ENCODE data around the gene RARG.
"Not testable (repeated sequence)": the region's sequence is repeated elsewhere in the genome, so short reads cannot be mapped to it uniquely, and the experiment has no call there.

Gene RARG

DNA sequence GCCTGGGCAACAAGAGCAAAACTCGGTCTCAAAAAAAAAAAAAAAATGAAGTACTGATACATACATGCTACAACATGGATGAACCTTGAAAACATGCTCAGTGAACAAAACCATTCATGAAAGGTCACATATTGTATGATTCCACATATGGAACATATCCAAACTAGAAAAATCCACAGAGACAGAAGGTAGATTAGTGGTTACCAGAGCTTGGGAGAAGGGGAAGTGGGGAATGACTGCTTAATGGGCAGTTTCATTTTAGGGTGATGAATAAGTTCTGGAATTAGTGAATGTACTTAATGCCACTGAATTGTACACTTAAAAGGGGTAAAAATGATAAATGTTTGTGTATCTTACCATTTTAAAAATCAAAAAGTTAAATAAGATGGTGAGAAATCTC lies 27.7 kb downstream of the RARG start:
- H3K36me3 ChIP-seq (ENCODE audit: insufficient read depth, low read length), result no peaks in the 10 kb centered on the region
- H3K9ac ChIP-seq (ENCODE audit: insufficient read length), result no peak overlapping the region
- no peaks in the 10 kb centered on the region for H3K9me3 ChIP-seq (ENCODE audit: low read depth, low read length)
- no peak for DNase-seq (ENCODE audit: low read depth, low spot score)
- TF ChIP-seq FOXP2 (optimal IDR thresholded peaks at IDR 0.05; ENCODE audit: control extremely low read depth, extremely low read length, insufficient read depth) (no peak), EZH2 (IDR thresholded peaks at IDR 0.05) (no peak), POLR2AphosphoS5 (IDR thresholded peaks at IDR 0.05; ENCODE audit: borderline replicate concordance, low read depth, low read length) (no peak)
- no peak overlapping the region for H3K27ac ChIP-seq
- no peak overlapping the region for H3K4me3 ChIP-seq

DNA sequence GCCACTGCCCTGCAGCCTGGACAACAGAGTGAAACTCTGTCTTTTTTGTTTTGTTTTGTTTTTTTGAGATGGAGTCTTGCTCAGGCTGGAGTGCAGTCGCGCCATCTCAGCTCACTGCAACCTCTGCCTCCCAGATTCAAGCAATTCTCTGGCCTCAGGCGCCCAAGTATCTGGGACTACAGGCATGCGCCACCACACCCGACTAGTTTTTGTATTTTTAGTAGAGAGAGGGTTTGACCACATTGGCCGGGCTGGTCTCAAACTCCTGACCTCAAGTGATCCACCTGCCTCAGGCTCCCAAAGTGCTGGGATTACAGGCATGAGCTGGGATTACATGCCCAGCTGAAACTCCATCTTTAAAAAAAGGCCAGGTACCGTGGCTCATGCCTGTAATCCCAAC lies 29.7 kb downstream of the RARG start:
- DNase-seq (ENCODE audit: low read depth, low spot score); H3K27ac ChIP-seq; H3K36me3 ChIP-seq (ENCODE audit: insufficient read depth, low read length); H3K9ac ChIP-seq (ENCODE audit: insufficient read length); H3K9me3 ChIP-seq (ENCODE audit: low read depth, low read length); H3K4me3 ChIP-seq: not testable (repeated sequence)

DNA sequence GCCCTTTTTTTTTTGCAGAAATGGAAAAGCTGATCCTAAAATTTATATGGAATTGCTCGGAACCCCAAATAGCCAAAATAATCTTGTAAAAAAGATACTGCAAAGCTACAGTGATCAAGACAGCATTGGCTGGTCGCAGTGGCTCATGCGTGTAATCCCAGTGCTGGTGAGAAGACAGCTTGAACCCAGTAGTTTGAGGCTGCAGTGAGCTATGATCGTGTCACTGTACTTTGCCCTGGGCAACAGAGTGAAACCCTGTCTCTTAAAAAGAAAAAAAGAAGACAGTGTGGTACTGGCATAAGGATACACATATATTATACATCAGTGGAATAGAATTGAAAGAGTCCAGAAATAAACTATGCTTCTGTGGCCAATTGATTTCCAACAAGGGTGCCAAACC lies 30.4 kb downstream of the RARG start:
- Histone ChIP-seq H3K36me3 (ENCODE audit: insufficient read depth, low read length) (no peaks in the 10 kb centered on the region), H3K9ac (ENCODE audit: insufficient read length) (no peak overlapping the region), H3K9me3 (ENCODE audit: low read depth, low read length) (no peaks in the 10 kb centered on the region), H3K27ac (no peak overlapping the region), H3K4me3 (no peak overlapping the region)
- TF ChIP-seq FOXP2 (optimal IDR thresholded peaks at IDR 0.05; ENCODE audit: control extremely low read depth, extremely low read length, insufficient read depth), result no peak
- TF ChIP-seq POLR2AphosphoS5 (IDR thresholded peaks at IDR 0.05; ENCODE audit: borderline replicate concordance, low read depth, low read length), result no peak
- TF ChIP-seq EZH2 (IDR thresholded peaks at IDR 0.05), result no peak
- no peak for DNase-seq (ENCODE audit: low read depth, low spot score)

DNA sequence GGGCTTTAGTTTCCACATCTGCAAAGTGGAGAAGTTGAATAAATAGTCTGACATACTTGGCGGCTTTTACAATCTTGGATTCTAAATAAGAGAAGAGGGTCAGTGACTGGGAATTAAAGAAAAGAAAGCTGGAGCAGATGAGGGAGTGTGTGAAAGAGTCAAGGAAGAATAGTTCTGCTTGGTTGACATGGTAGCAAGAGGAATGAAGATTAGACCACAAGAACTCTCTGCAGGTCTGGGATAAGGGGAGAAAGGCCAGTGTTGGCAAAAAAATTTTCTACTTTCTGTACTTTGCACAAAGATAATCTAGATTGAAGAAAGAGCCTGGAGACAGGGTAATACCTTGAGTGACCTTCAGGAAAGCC lies 30.9 kb downstream of the RARG start:
- DNase-seq (ENCODE audit: low read depth, low spot score), result no peak
- Histone ChIP-seq H3K36me3 (ENCODE audit: insufficient read depth, low read length) (no peaks in the 10 kb centered on the region), H3K27ac (no peak overlapping the region), H3K9me3 (ENCODE audit: low read depth, low read length) (no peaks in the 10 kb centered on the region), H3K9ac (ENCODE audit: insufficient read length) (no peak overlapping the region), H3K4me3 (no peak overlapping the region)
- TF ChIP-seq FOXP2 (optimal IDR thresholded peaks at IDR 0.05; ENCODE audit: control extremely low read depth, extremely low read length, insufficient read depth), result no peak

DNA sequence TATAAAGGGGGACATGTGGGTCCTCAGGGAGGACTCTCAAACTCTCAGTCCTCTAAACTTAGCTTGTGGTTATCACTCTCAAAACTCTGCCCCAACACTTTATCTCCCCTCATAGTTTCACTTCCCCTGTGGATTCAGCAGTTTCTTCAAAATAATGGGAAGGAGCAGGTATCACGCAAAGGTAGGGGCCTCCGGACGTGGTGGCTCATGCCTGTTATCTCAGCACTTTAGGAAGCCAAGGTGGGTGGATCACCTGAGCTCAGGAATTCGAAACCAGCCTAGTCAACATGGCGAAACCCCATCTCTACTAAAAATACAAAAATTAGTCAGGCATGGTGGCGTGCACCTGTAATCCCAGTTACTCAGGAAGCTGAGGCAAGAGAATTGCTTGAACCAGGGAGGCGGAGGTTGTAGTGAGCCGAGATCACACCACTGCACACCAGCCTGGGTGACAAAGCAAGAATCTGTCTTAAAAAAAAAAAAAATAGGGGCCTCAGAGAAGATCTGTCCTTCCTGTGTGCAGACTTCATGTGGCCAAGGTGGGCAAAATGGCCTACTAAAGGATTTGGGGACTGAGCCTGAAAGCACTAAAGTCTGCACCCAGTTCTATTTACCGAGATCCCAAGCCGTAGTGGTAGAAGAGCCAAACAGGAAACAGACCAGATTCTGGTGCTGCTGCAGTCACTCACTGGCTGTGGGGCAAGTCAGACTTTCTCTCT lies 31.4 kb downstream of the RARG start:
- TF ChIP-seq EZH2 (IDR thresholded peaks at IDR 0.05) (no peak), POLR2AphosphoS5 (IDR thresholded peaks at IDR 0.05; ENCODE audit: borderline replicate concordance, low read depth, low read length) (no peak), FOXP2 (optimal IDR thresholded peaks at IDR 0.05; ENCODE audit: control extremely low read depth, extremely low read length, insufficient read depth) (no peak)
- Histone ChIP-seq H3K27ac (no peak overlapping the region), H3K9me3 (ENCODE audit: low read depth, low read length) (no peaks in the 10 kb centered on the region), H3K4me3 (no peak overlapping the region), H3K36me3 (ENCODE audit: insufficient read depth, low read length) (no peaks in the 10 kb centered on the region), H3K9ac (ENCODE audit: insufficient read length) (no peak overlapping the region)
- no peak for DNase-seq (ENCODE audit: low read depth, low spot score)

DNA sequence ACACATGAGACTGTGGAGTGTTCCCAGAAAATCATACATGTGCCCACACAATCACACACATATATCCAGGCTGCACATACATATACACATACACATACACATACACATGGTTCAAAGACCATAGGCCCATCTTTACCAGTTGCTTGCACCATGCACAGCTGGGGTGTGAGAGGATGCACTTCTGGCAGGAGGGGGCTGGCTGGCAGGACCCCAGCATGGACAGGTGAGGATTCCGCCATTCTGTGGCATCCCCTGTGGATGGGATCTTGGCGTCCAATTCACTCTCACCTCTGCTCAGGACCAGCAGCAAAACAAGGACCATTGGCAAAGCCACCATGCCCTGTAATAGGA lies 31.9 kb downstream of the RARG start:
- Histone ChIP-seq H3K36me3 (ENCODE audit: insufficient read depth, low read length) (no peaks in the 10 kb centered on the region), H3K4me3 (no peak overlapping the region), H3K9me3 (ENCODE audit: low read depth, low read length) (no peaks in the 10 kb centered on the region), H3K9ac (ENCODE audit: insufficient read length) (no peak overlapping the region), H3K27ac (no peak overlapping the region)
- TF ChIP-seq EZH2 (IDR thresholded peaks at IDR 0.05) (no peak), FOXP2 (optimal IDR thresholded peaks at IDR 0.05; ENCODE audit: control extremely low read depth, extremely low read length, insufficient read depth) (no peak), POLR2AphosphoS5 (IDR thresholded peaks at IDR 0.05; ENCODE audit: borderline replicate concordance, low read depth, low read length) (no peak)
- DNase-seq (ENCODE audit: low read depth, low spot score), result no peak

DNA sequence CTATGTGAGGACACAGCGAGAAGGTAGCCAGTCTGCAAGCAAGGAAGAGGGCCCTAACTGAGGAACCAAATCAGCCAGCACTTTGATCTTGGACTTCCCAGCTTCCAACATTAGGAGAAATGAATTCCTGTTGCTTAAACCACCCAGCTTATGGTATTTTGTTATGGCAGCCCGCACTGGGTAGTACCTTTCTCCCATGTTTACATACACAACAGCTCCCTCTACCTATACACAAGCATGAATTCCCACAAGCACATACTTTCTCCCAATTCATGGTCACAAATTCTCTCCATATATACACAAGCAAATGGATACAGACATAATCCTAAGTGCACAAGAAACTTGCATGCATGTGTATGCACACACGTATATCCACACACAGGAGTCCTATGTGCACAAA lies 32.3 kb downstream of the RARG start:
- no peak for DNase-seq (ENCODE audit: low read depth, low spot score)
- Histone ChIP-seq H3K27ac (no peak overlapping the region), H3K9me3 (ENCODE audit: low read depth, low read length) (no peaks in the 10 kb centered on the region), H3K36me3 (ENCODE audit: insufficient read depth, low read length) (no peaks in the 10 kb centered on the region), H3K4me3 (no peak overlapping the region), H3K9ac (ENCODE audit: insufficient read length) (no peak overlapping the region)
- TF ChIP-seq FOXP2 (optimal IDR thresholded peaks at IDR 0.05; ENCODE audit: control extremely low read depth, extremely low read length, insufficient read depth), result no peak
- no peak for TF ChIP-seq POLR2AphosphoS5 (IDR thresholded peaks at IDR 0.05; ENCODE audit: borderline replicate concordance, low read depth, low read length)
- TF ChIP-seq EZH2 (IDR thresholded peaks at IDR 0.05), result no peak

DNA sequence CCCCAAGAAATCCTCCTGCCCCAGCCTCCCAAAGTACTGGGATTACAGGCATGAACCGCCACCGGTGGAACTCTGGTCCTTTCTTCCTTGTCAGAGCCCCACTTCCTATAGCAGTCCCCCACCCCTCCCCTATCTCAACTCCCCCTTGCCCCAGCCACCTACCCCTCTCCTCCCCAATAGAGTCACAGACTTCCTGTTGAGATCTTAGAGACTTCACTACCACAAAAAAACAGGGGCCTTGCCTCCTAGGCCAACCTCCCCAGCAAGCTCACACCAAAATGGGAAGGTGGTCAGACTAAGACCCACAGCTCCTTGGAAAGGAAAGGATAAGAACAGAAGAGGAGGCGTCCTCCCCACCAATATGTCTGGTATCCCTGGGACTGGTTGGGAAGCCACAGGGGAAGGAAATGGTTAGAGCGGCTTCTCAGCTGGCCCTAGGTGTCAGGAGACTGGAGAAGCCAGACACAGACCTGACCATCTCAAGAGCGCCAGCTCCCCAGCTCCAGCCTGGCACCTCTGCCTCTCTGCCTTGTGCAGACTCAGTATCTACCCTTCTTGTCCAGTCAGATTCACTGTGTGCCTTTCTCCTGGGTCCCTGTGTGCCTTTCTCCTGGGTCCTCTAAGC lies 33.4 kb downstream of the RARG start:
- Histone ChIP-seq H3K9me3 (ENCODE audit: low read depth, low read length) (no peaks in the 10 kb centered on the region), H3K36me3 (ENCODE audit: insufficient read depth, low read length) (no peaks in the 10 kb centered on the region), H3K4me3 (no peak overlapping the region), H3K9ac (ENCODE audit: insufficient read length) (no peak overlapping the region), H3K27ac (no peak overlapping the region)
- TF ChIP-seq POLR2AphosphoS5 (IDR thresholded peaks at IDR 0.05; ENCODE audit: borderline replicate concordance, low read depth, low read length) (no peak), FOXP2 (optimal IDR thresholded peaks at IDR 0.05; ENCODE audit: control extremely low read depth, extremely low read length, insufficient read depth) (no peak), EZH2 (IDR thresholded peaks at IDR 0.05) (no peak)
- DNase-seq (ENCODE audit: low read depth, low spot score), result no peak

DNA sequence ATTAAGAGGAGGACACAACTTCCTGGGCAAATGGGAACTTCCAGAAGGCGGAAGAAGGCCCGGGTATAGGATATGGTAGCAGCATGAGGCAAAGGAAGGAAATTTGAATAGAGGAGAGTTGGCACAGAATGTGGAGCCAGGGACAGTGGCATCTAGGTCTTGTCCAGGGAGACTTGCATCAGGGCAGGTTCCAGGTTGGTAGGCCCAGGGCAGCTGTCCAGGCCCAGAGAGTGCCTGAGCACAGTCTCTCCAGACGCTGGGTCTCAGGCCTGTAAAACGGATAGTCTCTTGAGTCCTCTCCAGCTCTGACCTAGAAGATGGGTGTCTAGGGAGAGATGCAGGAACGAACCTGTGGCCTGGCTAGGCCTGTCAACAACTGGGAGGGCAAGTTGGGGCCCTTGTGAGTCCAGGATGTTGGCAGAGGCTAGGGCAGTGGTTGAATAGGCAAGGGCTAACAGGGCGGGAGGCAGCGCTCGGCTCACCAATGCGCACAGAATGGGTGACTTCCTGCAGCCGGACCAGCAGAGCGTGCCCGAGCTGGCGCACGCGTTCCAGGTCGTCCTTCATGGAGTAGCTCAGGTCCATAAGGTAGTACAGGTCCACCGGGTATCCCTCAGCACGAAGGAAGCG lies 34.9 kb downstream of the RARG start:
- no peak for DNase-seq (ENCODE audit: low read depth, low spot score)
- Histone ChIP-seq H3K9ac (ENCODE audit: insufficient read length) (no peak overlapping the region), H3K36me3 (ENCODE audit: insufficient read depth, low read length) (no peaks in the 10 kb centered on the region)

More for the DNA sequence above, 34.9 kb downstream of the RARG start:
- H3K27ac ChIP-seq, result no peak overlapping the region
- no peaks in the 10 kb centered on the region for H3K9me3 ChIP-seq (ENCODE audit: low read depth, low read length)
- no peak for TF ChIP-seq EZH2 (IDR thresholded peaks at IDR 0.05)
- no peak for TF ChIP-seq POLR2AphosphoS5 (IDR thresholded peaks at IDR 0.05; ENCODE audit: borderline replicate concordance, low read depth, low read length)
- TF ChIP-seq FOXP2 (optimal IDR thresholded peaks at IDR 0.05; ENCODE audit: control extremely low read depth, extremely low read length, insufficient read depth), result no peak
- H3K4me3 ChIP-seq, result no peak overlapping the region
